Panc1 (cell line): ENCODE data around the gene THEM4. TPM values are rescaled to one million over a fixed set of nuclear protein-coding genes. Genes with fewer than 3 reads are reported as not detected.

Experiments
- ATAC-seq: fragments of 200-7000 bp; cut with Tn5 transposase; 2 replicates; pipeline ENCODE4 v1.9.1; 2020; ENCODE audit warnings: mild to moderate bottlenecking, moderate library complexity
- BruUV-seq: library from RNA; stranded (reverse); fragments of 400-500 nt; replicated peaks from 2 replicates; lab custom pipeline; 2021; lab: Mats Ljungman, UMichigan
- CTCF ChIA-PET: fragments of 300-600 bp; sonication (Branson Sonifier 250); formaldehyde crosslinking; loops from one replicate; lab custom pipeline; 2022; ENCODE audit warnings: antibody characterized with exemption; lab: Charles Lee
- POLR2A ChIA-PET: fragments of 300-600 bp; sonication (Branson Sonifier 250); formaldehyde crosslinking; loops from one replicate; lab custom pipeline; 2022; ENCODE audit warnings: antibody characterized with exemption; lab: Charles Lee
- DNase-seq: peaks from one replicate; pipeline ENCODE4 v3.0.0-alpha.2; 2010; ENCODE audit warnings: low read depth, low spot score
- H3K27ac ChIP-seq: 2 replicates; pipeline ENCODE4 v1.5.1; 2011; ENCODE audit warnings: mild to moderate bottlenecking, low read length, inconsistent platforms
- H3K27me3 ChIP-seq: fragments of 200-500 bp; sonication (Bioruptor generic); 2 replicates; pipeline ENCODE4 v1.6.0; 2014; ENCODE audit warnings: low read length, inconsistent platforms; ENCODE audit not compliant: control insufficient read depth, insufficient read depth
- H3K36me3 ChIP-seq: fragments of 200-500 bp; sonication (Bioruptor generic); 2 replicates; pipeline ENCODE4 v1.5.1; 2014; ENCODE audit warnings: inconsistent platforms, mild to moderate bottlenecking, low read length, moderate library complexity; ENCODE audit not compliant: control insufficient read depth, insufficient read depth
- H3K4me1 ChIP-seq: 2 replicates; pipeline ENCODE4 v1.5.1; 2011; ENCODE audit warnings: inconsistent platforms, mild to moderate bottlenecking, low read length, moderate library complexity; ENCODE audit not compliant: control insufficient read depth, insufficient read depth
- H3K4me3 ChIP-seq, 2 experiments: 2 replicates each; pipeline ENCODE4 v1.5.1; 2011 to 2012; ENCODE audit warnings: low read depth in 2 of 2, low read length in 2 of 2, mild to moderate bottlenecking in 2 of 2, inconsistent platforms in 1 of 2, moderate library complexity in 1 of 2
- H3K9me3 ChIP-seq: fragments of 200-500 bp; sonication (Bioruptor generic); 2 replicates; pipeline ENCODE4 v1.5.1; 2014; ENCODE audit warnings: low read depth, mild to moderate bottlenecking, inconsistent platforms, low read length, moderate library complexity; ENCODE audit not compliant: control insufficient read depth, insufficient read depth
- CTCF ChIP-seq: fragments of 450-650 bp; IDR thresholded peaks from 2 replicates; pipeline ENCODE4 v1.5.1; 2017; ENCODE audit warnings: mild to moderate bottlenecking
- POLR2AphosphoS5 ChIP-seq: IDR thresholded peaks from 2 replicates; pipeline ENCODE4 v1.6.1; 2012; ENCODE audit warnings: mild to moderate bottlenecking, low read depth, low read length, moderate library complexity
- REST ChIP-seq, 2 experiments: IDR thresholded peaks; 2 replicates each; pipeline ENCODE4 v1.6.1; 2011 to 2012; ENCODE audit warnings: low read depth in 2 of 2, control low read depth in 1 of 2, low read length in 1 of 2, mild to moderate bottlenecking in 1 of 2, moderate library complexity in 1 of 2; ENCODE audit not compliant: insufficient read depth in 1 of 2
- SIN3A ChIP-seq: IDR thresholded peaks from 2 replicates; pipeline ENCODE4 v1.6.1; 2012; ENCODE audit warnings: low read depth, mild to moderate bottlenecking, low read length, moderate library complexity, borderline replicate concordance; ENCODE audit not compliant: insufficient read depth
- TCF7L2 ChIP-seq: IDR thresholded peaks from 2 replicates; pipeline ENCODE4 v1.6.1; 2011; ENCODE audit warnings: mild to moderate bottlenecking, low read depth, low read length, inconsistent platforms
- in situ Hi-C: cut with HindIII; loops from 2 replicates; pipeline ENCODE4 v1.10.0; 2016; ENCODE audit warnings: low sequenced_read_pairs, low pct_unique_long_range_greater_than_20kb
- intact Hi-C: fragments of 100-400 bp; cut with micrococcal nuclease; formaldehyde crosslinking; loops from one replicate; pipeline ENCODE4 v1.10.0; 2022; ENCODE audit not compliant: unreplicated experiment
- total RNA-seq: library from RNA; stranded (reverse); gene quantifications from one replicate; pipeline ENCODE4 v1.2.1, GENCODE V29; 2021; ENCODE audit not compliant: unreplicated experiment

THEM4 gene
- total RNA-seq, 1 experiment from 2014 or later, result 21.8 TPM

- intact Hi-C loops, result no loop called here
- Histone ChIP-seq H3K27me3 (no peaks in the 10 kb centered on the region), H3K27ac (no peak overlapping the region), H3K4me1 (no peaks in the 10 kb centered on the region), H3K9me3 (no peaks in the 10 kb centered on the region), H3K36me3 (no peaks in the 10 kb centered on the region), H3K4me3 (no peak overlapping the region)
- DNase-seq, result no peak
- no TSS peak for BruUV-seq
- no peak for ATAC-seq
- in situ Hi-C loops, result no loop called here
- POLR2A ChIA-PET, result no interaction called here
- TF ChIP-seq CTCF, result no peak
- no peak for TF ChIP-seq SIN3A
- no peak for TF ChIP-seq TCF7L2
- no peak for TF ChIP-seq POLR2AphosphoS5
- no peak for TF ChIP-seq REST (IDR thresholded peaks at IDR 0.05; ENCODE audit: insufficient read depth in 1 of 2, low read depth in 2 of 2, low read length in 1 of 2)
- CTCF ChIA-PET, result interaction anchor here (0.5 kb wide), 1 partner anchor 22 kb away, joined by 3 read pairs; no protein-coding TSS in a partner anchor
Observed at GRCh38 chr1:151862604-151863003, 46.7 kb downstream of the THEM4 start.

GRCh38 chr1:151860504-151861187, 48.7 kb downstream of the THEM4 start:
- no peaks in the 10 kb centered on the region for H3K9me3 ChIP-seq
- H3K27me3 ChIP-seq, result no peaks in the 10 kb centered on the region
- CTCF ChIA-PET, result no interaction called here
- intact Hi-C loops (no loop called here), in situ Hi-C loops (no loop called here)
- H3K27ac ChIP-seq, result no peak overlapping the region
- no peaks in the 10 kb centered on the region for H3K4me1 ChIP-seq
- no peak overlapping the region for H3K4me3 ChIP-seq
- H3K36me3 ChIP-seq, result no peaks in the 10 kb centered on the region
- BruUV-seq, result no TSS peak
- POLR2A ChIA-PET, result no interaction called here
- DNase-seq (no peak), ATAC-seq (no peak)
- no peak for TF ChIP-seq CTCF
- TF ChIP-seq REST (IDR thresholded peaks at IDR 0.05; ENCODE audit: insufficient read depth in 1 of 2, low read depth in 2 of 2, low read length in 1 of 2), result no peak
- no peak for TF ChIP-seq TCF7L2
- no peak for TF ChIP-seq POLR2AphosphoS5
- no peak for TF ChIP-seq SIN3A
